ENCODE results near the gene UBE2E2. TPM values are rescaled to one million over a fixed set of nuclear protein-coding genes. Genes with fewer than 3 reads are reported as not detected.

The UBE2E2 gene
- total and polyA plus RNA-seq, 2 experiments from 2014 or later = 29.0 to 75.4 TPM

GRCh38 chr3:23402728-23403492 lies 199.8 kb downstream of the UBE2E2 start:
- Histone ChIP-seq H3K4me1 (ENCODE audit: insufficient read depth) (peaks cover 7% of the 10 kb centered on the region; the same call in 1 of the 2 replicates), H4K20me1 (ENCODE audit: insufficient read depth) (peaks cover 4% of the 10 kb centered on the region; the same call in 1 of the 2 replicates), H3K9me3 (ENCODE audit: low read depth) (no peaks in the 10 kb centered on the region), H2AFZ (no peak overlapping the region), H3K9ac (no peak overlapping the region), H3K9me2 (ENCODE audit: insufficient read depth) (no peaks in the 10 kb centered on the region), H3K4me3 (no peak overlapping the region), H3K36me3 (ENCODE audit: low read depth) (no peaks in the 10 kb centered on the region), H3K27me3 (replicated peaks; ENCODE audit: insufficient read depth) (no peaks in the 10 kb centered on the region), H3F3A (ENCODE audit: insufficient read depth) (no peaks in the 10 kb centered on the region), H3K27ac (no peak overlapping the region), H3K4me2 (ENCODE audit: unreplicated experiment) (no peak overlapping the region), H3K79me2 (ENCODE audit: insufficient read depth) (peaks cover 13% of the 10 kb centered on the region; the same call in 1 of the 2 replicates)
- DNase-seq = no peak
- in situ Hi-C loops (cut with MboI) = no loop called here
- WGBS, 2 experiments (ENCODE audit: low coverage in 1 of 2, low lambda C conversion rate in 2 of 2, missing lambda C conversion rate in 2 of 2) = 95 to 99% methylated on average over 2 of the region's 2 CpGs
- no peak for TF ChIP-seq EZH2phosphoT487 (IDR thresholded peaks at IDR 0.05; ENCODE audit: insufficient read depth, low read depth)
- TF ChIP-seq EZH2 (IDR thresholded peaks at IDR 0.05; ENCODE audit: insufficient read depth, poor library complexity, severe bottlenecking) = no peak

GRCh38 chr3:23404246-23404645 lies 201.1 kb downstream of the UBE2E2 start:
- no peak overlapping the region for H3K4me3 ChIP-seq

GRCh38 chr3:23405081-23405480 lies 202.0 kb downstream of the UBE2E2 start:
- H3K27me3 ChIP-seq (replicated peaks; ENCODE audit: insufficient read depth) = no peaks in the 10 kb centered on the region
- H3F3A ChIP-seq (ENCODE audit: insufficient read depth) = no peaks in the 10 kb centered on the region
- H3K9ac ChIP-seq = no peak overlapping the region
- H2AFZ ChIP-seq = no peak overlapping the region
- 95 to 98% methylated on average over 1 of the region's 1 CpG for WGBS, 2 experiments (ENCODE audit: low coverage in 1 of 2, low lambda C conversion rate in 2 of 2, missing lambda C conversion rate in 2 of 2)
- no peak for DNase-seq
- no peaks in the 10 kb centered on the region for H4K20me1 ChIP-seq (ENCODE audit: insufficient read depth)
- in situ Hi-C loops (cut with MboI) = no loop called here
- peaks cover 7% of the 10 kb centered on the region; the same call in 1 of the 2 replicates for H3K4me1 ChIP-seq (ENCODE audit: insufficient read depth)
- no peaks in the 10 kb centered on the region for H3K9me3 ChIP-seq (ENCODE audit: low read depth)
- no peak overlapping the region for H3K4me3 ChIP-seq
- TF ChIP-seq EZH2phosphoT487 (IDR thresholded peaks at IDR 0.05; ENCODE audit: insufficient read depth, low read depth) = no peak
- H3K27ac ChIP-seq = no peak overlapping the region
- H3K79me2 ChIP-seq (ENCODE audit: insufficient read depth) = peaks cover 10% of the 10 kb centered on the region; the same call in 1 of the 2 replicates
- H3K36me3 ChIP-seq (ENCODE audit: low read depth) = no peaks in the 10 kb centered on the region
- no peak overlapping the region for H3K4me2 ChIP-seq (ENCODE audit: unreplicated experiment)
- H3K9me2 ChIP-seq (ENCODE audit: insufficient read depth) = no peaks in the 10 kb centered on the region

More at GRCh38 chr3:23404246-23404645, 201.1 kb downstream of the UBE2E2 start:
- Histone ChIP-seq H4K20me1 (ENCODE audit: insufficient read depth) (0 out of 2 replicates have a peak, but pooled peaks cover under 1% of the 10 kb centered on the region), H3K9me3 (ENCODE audit: low read depth) (no peaks in the 10 kb centered on the region), H2AFZ (no peak overlapping the region), H3K79me2 (ENCODE audit: insufficient read depth) (peaks cover 11% of the 10 kb centered on the region; the same call in 1 of the 2 replicates), H3K27me3 (replicated peaks; ENCODE audit: insufficient read depth) (no peaks in the 10 kb centered on the region), H3F3A (ENCODE audit: insufficient read depth) (no peaks in the 10 kb centered on the region), H3K4me2 (ENCODE audit: unreplicated experiment) (no peak overlapping the region), H3K27ac (no peak overlapping the region), H3K4me1 (ENCODE audit: insufficient read depth) (peaks cover 7% of the 10 kb centered on the region; the same call in 1 of the 2 replicates), H3K36me3 (ENCODE audit: low read depth) (no peaks in the 10 kb centered on the region), H3K9ac (no peak overlapping the region), H3K9me2 (ENCODE audit: insufficient read depth) (no peaks in the 10 kb centered on the region)
- in situ Hi-C loops (cut with MboI) = no loop called here
- DNase-seq = no peak
- TF ChIP-seq EZH2phosphoT487 (IDR thresholded peaks at IDR 0.05; ENCODE audit: insufficient read depth, low read depth) (no peak), EZH2 (IDR thresholded peaks at IDR 0.05; ENCODE audit: insufficient read depth, poor library complexity, severe bottlenecking) (no peak)

- peak; percentile 20 for DNase-seq
- peaks cover 7% of the 10 kb centered on the region; the same call in 1 of the 2 replicates for H3K4me1 ChIP-seq (ENCODE audit: insufficient read depth)
- TF ChIP-seq EZH2 (IDR thresholded peaks at IDR 0.05; ENCODE audit: insufficient read depth, poor library complexity, severe bottlenecking) (no peak), EZH2phosphoT487 (IDR thresholded peaks at IDR 0.05; ENCODE audit: insufficient read depth, low read depth) (no peak)
- H4K20me1 ChIP-seq (ENCODE audit: insufficient read depth) = no peaks in the 10 kb centered on the region
- no peak overlapping the region for H3K9ac ChIP-seq
- H3K4me3 ChIP-seq = no peak overlapping the region
- in situ Hi-C loops (cut with MboI) = no loop called here
- no peaks in the 10 kb centered on the region for H3K36me3 ChIP-seq (ENCODE audit: low read depth)
- H3F3A ChIP-seq (ENCODE audit: insufficient read depth) = no peaks in the 10 kb centered on the region
- no peak overlapping the region for H3K4me2 ChIP-seq (ENCODE audit: unreplicated experiment)
- H3K9me2 ChIP-seq (ENCODE audit: insufficient read depth) = no peaks in the 10 kb centered on the region
- no peak overlapping the region for H3K27ac ChIP-seq
- WGBS, 2 experiments (ENCODE audit: low coverage in 1 of 2, low lambda C conversion rate in 2 of 2, missing lambda C conversion rate in 2 of 2) = 18 to 20% methylated on average over 1 of the region's 1 CpG
- H3K79me2 ChIP-seq (ENCODE audit: insufficient read depth) = peaks cover 13% of the 10 kb centered on the region; the same call in 1 of the 2 replicates
- H3K27me3 ChIP-seq (replicated peaks; ENCODE audit: insufficient read depth) = no peaks in the 10 kb centered on the region
- no peaks in the 10 kb centered on the region for H3K9me3 ChIP-seq (ENCODE audit: low read depth)
- no peak overlapping the region for H2AFZ ChIP-seq
Measured at GRCh38 chr3:23406601-23407000, 203.5 kb downstream of the UBE2E2 start.
